Testis (tissue), 2 donors: Measurements from ENCODE around the gene MCRS1.

Experiments used
- CTCF ChIP-seq, 3 experiments: fragments of 450-650 bp in 2 of 3; fragments of 200-600 bp in 1 of 3; sonication (generic) in 1 of 3; IDR thresholded peaks; one replicate each; pipeline ENCODE4 v1.5.1; 2016 to 2019; ENCODE audit warnings: antibody characterized with exemption in 3 of 3, mild to moderate bottlenecking in 2 of 3, moderate library complexity in 1 of 3
- POLR2A ChIP-seq: fragments of 450-650 bp; IDR thresholded peaks from one replicate; pipeline ENCODE4 v1.6.1; 2017; ENCODE audit warnings: antibody characterized with exemption, mild to moderate bottlenecking, moderate library complexity

GRCh38 chr12:49538510-49539403, 29.2 kb downstream of the MCRS1 start, which contains the start of gene KCNH3:
- TF ChIP-seq CTCF (IDR thresholded peaks at IDR 0.05) (no peak), POLR2A (no peak)
